AG10803 (cell line): ENCODE measurements around the gene C2orf72.

Experiments used
- DNase-seq: peaks from one replicate; pipeline ENCODE4 v3.0.0; 2010; ENCODE audit warnings: low read depth
- H3K4me3 ChIP-seq: 2 replicates; pipeline ENCODE4 v1.5.1; 2011; ENCODE audit warnings: mild to moderate bottlenecking, low read length, control low read depth
- CTCF ChIP-seq: conservative IDR thresholded peaks from 2 replicates; pipeline ENCODE4 v1.5.1; 2011; ENCODE audit warnings: mild to moderate bottlenecking, low read length, control low read depth, inconsistent platforms

C2orf72 gene

GRCh38 chr2:231088754-231089153 is 51.4 kb downstream of the C2orf72 start:
- TF ChIP-seq CTCF, result no peak
- no peak for DNase-seq
- no peak overlapping the region for H3K4me3 ChIP-seq

DNA sequence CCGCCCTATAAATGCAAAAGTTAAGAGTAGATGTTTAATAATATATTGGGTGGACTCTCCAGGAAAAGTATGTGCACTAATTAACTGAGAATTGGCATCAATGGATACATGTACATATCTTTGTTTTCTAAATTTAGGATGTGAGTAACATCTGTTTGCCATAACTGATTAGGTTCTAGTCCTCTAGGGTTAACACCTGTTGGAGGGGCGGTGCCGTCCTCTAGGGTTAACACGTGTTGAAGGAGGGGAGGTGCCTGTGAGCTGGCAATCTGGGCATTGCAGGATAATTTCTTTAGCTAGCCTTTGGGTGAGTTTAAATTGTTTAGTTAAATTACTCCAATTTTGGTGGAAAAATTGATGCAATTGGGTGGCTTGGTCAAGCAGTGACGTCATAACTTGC is 56.6 kb downstream of the C2orf72 start:
- no peak overlapping the region for H3K4me3 ChIP-seq
- no peak for TF ChIP-seq CTCF
- DNase-seq, result no peak

GRCh38 chr2:231094736-231095346 is 57.5 kb downstream of the C2orf72 start:
- no peak for TF ChIP-seq CTCF

More at GRCh38 chr2:231094736-231095346, 57.5 kb downstream of the C2orf72 start:
- DNase-seq, result no peak
- H3K4me3 ChIP-seq, result no peak overlapping the region
